ENCODE data around the gene RRM1. TPM values are rescaled to one million over a fixed set of nuclear protein-coding genes. Genes with fewer than 3 reads are reported as not detected.

Gene RRM1
- total and polyA plus RNA-seq, 2 of the 13 experiments (the other 11 are each of a cell fraction or from before 2014, with no cell fraction given): 17.3 to 108 TPM

DNA sequence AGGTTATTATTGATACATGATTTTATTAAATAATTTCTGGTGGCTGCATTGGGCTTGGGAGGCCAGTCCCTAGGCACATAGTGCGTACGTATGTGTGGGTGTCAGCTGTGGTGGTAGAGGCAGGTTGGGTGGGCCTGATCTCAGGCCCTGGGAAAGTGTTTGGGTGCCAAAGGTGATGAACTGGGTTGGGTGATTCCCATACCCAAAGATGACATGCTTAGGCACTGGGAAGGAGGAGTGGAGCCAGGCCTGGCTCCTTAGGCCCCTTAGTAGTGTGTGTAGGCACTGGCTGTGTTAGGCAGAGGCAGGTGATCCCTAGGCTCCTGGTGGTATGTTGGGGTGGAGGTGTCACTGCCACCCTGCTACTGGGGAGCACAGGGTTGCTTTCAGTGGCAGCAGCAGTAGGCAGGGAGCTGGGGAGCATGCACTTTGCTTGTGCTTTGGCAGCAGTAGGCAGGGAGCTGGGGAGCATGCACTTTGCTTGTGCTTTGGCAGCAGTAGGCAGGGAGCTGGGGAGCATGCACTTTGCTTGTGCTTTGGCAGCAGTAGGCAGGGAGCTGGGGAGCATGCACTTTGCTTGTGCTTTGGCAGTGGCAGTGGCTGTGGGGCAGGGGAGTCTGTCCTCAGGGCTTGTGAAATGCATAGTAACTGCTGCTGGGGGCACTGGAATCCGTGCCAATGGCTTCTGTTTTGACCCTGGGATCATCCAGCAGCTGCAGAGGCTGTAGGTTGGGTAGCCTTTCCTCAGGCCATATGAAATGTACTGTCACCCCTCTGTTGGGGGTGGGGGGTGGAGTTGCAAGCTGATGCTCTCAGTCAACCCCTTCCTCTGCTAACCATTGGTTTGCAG is 84.4 kb downstream of the RRM1 start:
- 63% methylated on average over 2 of the region's 3 CpGs for WGBS (ENCODE audit: low lambda C conversion rate)
- DNase-seq (ENCODE audit: low spot score): no peak
- Histone ChIP-seq H3K4me2 (ENCODE audit: low read depth, low read length) (no peak overlapping the region), H3K27me3 (ENCODE audit: control insufficient read depth in 1 of 2, insufficient read depth in 2 of 2, low read length in 2 of 2) (peaks cover 0 to 19% of the 10 kb centered on the region in 2 experiments; a peak in 1 of 5 replicates), H4K20me1 (ENCODE audit: insufficient read depth, low read length) (no peaks in the 10 kb centered on the region), H3K9ac (ENCODE audit: insufficient read depth, low read depth, low read length) (no peak overlapping the region), H3K79me2 (ENCODE audit: insufficient read depth, low read length) (no peaks in the 10 kb centered on the region), H2AFZ (ENCODE audit: low read length) (no peak overlapping the region), H3K4me1 (ENCODE audit: insufficient read depth, low read length) (no peaks in the 10 kb centered on the region), H3K27ac (ENCODE audit: extremely low read length, insufficient read depth, low read length) (no peak overlapping the region), H3K9me3 (ENCODE audit: low read length) (no peaks in the 10 kb centered on the region), H3K4me3 (replicated peaks in 1 of 3; ENCODE audit: insufficient read depth in 1 of 3, low read depth in 2 of 3, low read length in 3 of 3) (no peak overlapping the region), H3K36me3 (replicated peaks in 1 of 2; ENCODE audit: control insufficient read depth in 1 of 2, insufficient read depth in 2 of 2, low read length in 2 of 2) (no peaks in the 10 kb centered on the region)
- intact Hi-C loops (cut with micrococcal nuclease; ENCODE audit: unreplicated experiment) (no loop called here), in situ Hi-C loops (cut with HindIII; ENCODE audit: extremely low pct_ligation_motif_present, low pct_unique_long_range_greater_than_20kb) (no loop called here)
- CTCF ChIA-PET (ENCODE audit: low intra/inter-chr PET ratio, low total read pairs): no interaction called here
- FAIRE-seq: no peak
- TF ChIP-seq TMF1 (CRISPR knock-in tag; IDR thresholded peaks at IDR 0.05; ENCODE audit: low read depth) (no peak), TOE1 (CRISPR knock-in tag; IDR thresholded peaks at IDR 0.05) (no peak), YEATS2 (CRISPR knock-in tag; IDR thresholded peaks at IDR 0.05; ENCODE audit: borderline replicate concordance) (no peak), ZFP82 (CRISPR knock-in tag; IDR thresholded peaks at IDR 0.05; ENCODE audit: borderline replicate concordance) (no peak), ELF3 (CRISPR knock-in tag; IDR thresholded peaks at IDR 0.05) (no peak), SMARCE1 (IDR thresholded peaks at IDR 0.05; ENCODE audit: borderline replicate concordance) (no peak), GZF1 (CRISPR knock-in tag; IDR thresholded peaks at IDR 0.05) (no peak), ZFP90 (CRISPR knock-in tag; IDR thresholded peaks at IDR 0.05; ENCODE audit: borderline replicate concordance) (no peak), JUNB (CRISPR knock-in tag; IDR thresholded peaks at IDR 0.05; ENCODE audit: borderline replicate concordance) (no peak), MAFK (conservative IDR thresholded peaks at IDR 0.05 in 1 of 2, IDR thresholded peaks at IDR 0.05 in 1 of 2; ENCODE audit: low read length in 2 of 2) (no peak), SPEN (CRISPR knock-in tag; IDR thresholded peaks at IDR 0.05; ENCODE audit: low read depth) (no peak), MAZ (IDR thresholded peaks at IDR 0.05; ENCODE audit: borderline replicate concordance, low read depth, low read length) (no peak), MAZ (CRISPR knock-in tag; IDR thresholded peaks at IDR 0.05; ENCODE audit: low read depth) (no peak), SCMH1 (CRISPR knock-in tag; IDR thresholded peaks at IDR 0.05; ENCODE audit: borderline replicate concordance) (no peak), TP53 (CRISPR knock-in tag; conservative IDR thresholded peaks at IDR 0.05) (no peak)
- TF ChIP-seq, protein P1, sequence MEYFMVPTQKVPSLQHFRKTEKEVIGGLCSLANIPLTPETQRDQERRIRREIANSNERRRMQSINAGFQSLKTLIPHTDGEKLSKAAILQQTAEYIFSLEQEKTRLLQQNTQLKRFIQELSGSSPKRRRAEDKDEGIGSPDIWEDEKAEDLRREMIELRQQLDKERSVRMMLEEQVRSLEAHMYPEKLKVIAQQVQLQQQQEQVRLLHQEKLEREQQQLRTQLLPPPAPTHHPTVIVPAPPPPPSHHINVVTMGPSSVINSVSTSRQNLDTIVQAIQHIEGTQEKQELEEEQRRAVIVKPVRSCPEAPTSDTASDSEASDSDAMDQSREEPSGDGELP (IDR thresholded peaks at IDR 0.05; ENCODE audit: borderline replicate concordance, low read depth): no peak
- POLR2A ChIA-PET: no interaction called here
- no TSS peak for BruUV-seq (replicated peaks)
- ATAC-seq: no peak

All from HepG2 (cell line).